Adipocyte (in vitro differentiated cells): ENCODE results near the gene TRAPPC2B.
"Not testable (repeated sequence)": the region's sequence is repeated elsewhere in the genome, so short reads cannot be mapped to it uniquely, and the experiment has no call there.

Experiments used
- DNase-seq: peaks from one replicate; pipeline ENCODE4 v3.0.0-alpha.2; 2015; ENCODE audit warnings: low read depth
- H3K27me3 ChIP-seq: replicated peaks from 2 replicates; pipeline ENCODE4 v1.7.0; 2013; ENCODE audit warnings: mild to moderate bottlenecking, low read length, moderate library complexity; ENCODE audit not compliant: control insufficient read depth, insufficient read depth
- H3K36me3 ChIP-seq: 2 replicates; pipeline ENCODE4 v1.7.0; 2013; ENCODE audit warnings: low read length, mild to moderate bottlenecking, moderate library complexity; ENCODE audit not compliant: control insufficient read depth, insufficient read depth, severe bottlenecking
- H3K4me1 ChIP-seq: 2 replicates; pipeline ENCODE4 v1.7.0; 2013; ENCODE audit warnings: mild to moderate bottlenecking, low read length, moderate library complexity; ENCODE audit not compliant: control insufficient read depth, insufficient read depth
- H3K4me3 ChIP-seq: 2 replicates; pipeline ENCODE4 v1.7.0; 2013; ENCODE audit warnings: mild to moderate bottlenecking, low read length, moderate library complexity
- H3K9ac ChIP-seq: 2 replicates; pipeline ENCODE4 v1.7.0; 2013; ENCODE audit warnings: mild to moderate bottlenecking, low read length, moderate library complexity
- H3K9me3 ChIP-seq: 2 replicates; pipeline ENCODE4 v1.7.0; 2013; ENCODE audit warnings: mild to moderate bottlenecking, low read length, moderate library complexity; ENCODE audit not compliant: control insufficient read depth

The TRAPPC2B gene

GRCh38 chr19:57374647-57375046 is 11.3 kb downstream of the TRAPPC2B start:
- DNase-seq, H3K4me3 ChIP-seq, H3K4me1 ChIP-seq, H3K9ac ChIP-seq, H3K27me3 ChIP-seq: not testable (repeated sequence)
- H3K36me3 ChIP-seq, result peaks cover 81% of the 10 kb centered on the region
- peaks cover 35% of the 10 kb centered on the region for H3K9me3 ChIP-seq

- Histone ChIP-seq H3K4me3 (no peak overlapping the region), H3K36me3 (peaks cover 79% of the 10 kb centered on the region), H3K4me1 (no peaks in the 10 kb centered on the region), H3K9me3 (peaks cover 35% of the 10 kb centered on the region), H3K9ac (no peak overlapping the region), H3K27me3 (no peaks in the 10 kb centered on the region)
- DNase-seq, result no peak
Measured at GRCh38 chr19:57376151-57376550, 12.8 kb downstream of the TRAPPC2B start.

DNA sequence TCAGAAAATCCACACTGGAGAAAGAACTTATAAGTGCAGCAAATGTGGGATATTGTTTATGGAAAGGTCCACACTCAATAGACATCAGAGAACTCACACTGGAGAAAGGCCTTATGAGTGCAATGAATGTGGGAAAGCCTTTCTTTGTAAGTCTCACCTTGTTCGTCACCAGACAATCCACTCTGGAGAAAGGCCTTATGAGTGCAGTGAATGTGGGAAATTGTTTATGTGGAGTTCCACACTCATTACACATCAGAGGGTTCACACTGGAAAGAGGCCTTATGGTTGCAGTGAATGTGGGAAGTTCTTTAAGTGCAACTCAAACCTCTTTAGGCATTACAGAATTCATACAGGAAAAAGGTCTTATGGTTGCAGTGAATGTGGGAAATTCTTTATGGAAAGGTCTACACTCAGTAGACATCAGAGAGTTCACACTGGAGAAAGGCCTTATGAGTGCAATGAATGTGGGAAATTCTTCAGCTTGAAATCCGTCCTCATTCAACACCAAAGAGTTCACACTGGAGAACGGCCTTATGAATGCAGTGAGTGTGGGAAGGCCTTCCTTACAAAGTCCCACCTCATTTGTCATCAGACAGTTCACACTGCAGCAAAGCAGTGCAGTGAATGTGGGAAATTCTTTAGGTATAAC is 14.3 kb downstream of the TRAPPC2B start:
- H3K9me3 ChIP-seq, result peaks cover 35% of the 10 kb centered on the region
- no peak overlapping the region for H3K9ac ChIP-seq
- no peaks in the 10 kb centered on the region for H3K4me1 ChIP-seq
- H3K4me3 ChIP-seq, result peak overlapping the region; percentile 45
- H3K27me3 ChIP-seq, result no peaks in the 10 kb centered on the region
- H3K36me3 ChIP-seq, result peaks cover 65% of the 10 kb centered on the region
- DNase-seq, result no peak

DNA sequence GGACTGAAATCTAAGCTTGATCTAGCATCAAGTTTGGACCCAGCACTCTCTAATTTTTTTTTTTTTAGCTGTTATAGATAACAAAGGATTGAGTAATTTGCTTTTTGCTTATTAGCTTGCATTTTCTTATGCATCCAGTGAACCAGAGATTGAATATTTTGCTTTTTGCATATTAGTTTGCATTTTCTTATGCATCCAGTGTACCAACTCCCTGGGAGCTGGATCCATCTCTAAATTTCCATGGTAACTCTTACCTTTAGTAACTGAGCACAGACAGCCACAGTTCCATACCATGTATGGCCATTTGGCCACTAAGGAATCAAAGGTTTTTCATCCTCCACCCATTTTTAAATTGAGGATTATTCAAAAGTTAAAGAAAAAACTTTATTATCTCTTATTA is 17.6 kb downstream of the TRAPPC2B start:
- Histone ChIP-seq H3K9me3 (peaks cover 34% of the 10 kb centered on the region), H3K4me3 (no peak overlapping the region), H3K27me3 (no peaks in the 10 kb centered on the region), H3K9ac (no peak overlapping the region), H3K4me1 (no peaks in the 10 kb centered on the region), H3K36me3 (peaks cover 32% of the 10 kb centered on the region)
- no peak for DNase-seq

- Histone ChIP-seq H3K4me3 (no peak overlapping the region), H3K9me3 (peaks cover 14% of the 10 kb centered on the region), H3K4me1 (no peaks in the 10 kb centered on the region), H3K27me3 (no peaks in the 10 kb centered on the region), H3K9ac (no peak overlapping the region), H3K36me3 (peaks cover 12% of the 10 kb centered on the region)
- DNase-seq, result no peak
Measured at GRCh38 chr19:57382806-57383488, 19.6 kb downstream of the TRAPPC2B start.

DNA sequence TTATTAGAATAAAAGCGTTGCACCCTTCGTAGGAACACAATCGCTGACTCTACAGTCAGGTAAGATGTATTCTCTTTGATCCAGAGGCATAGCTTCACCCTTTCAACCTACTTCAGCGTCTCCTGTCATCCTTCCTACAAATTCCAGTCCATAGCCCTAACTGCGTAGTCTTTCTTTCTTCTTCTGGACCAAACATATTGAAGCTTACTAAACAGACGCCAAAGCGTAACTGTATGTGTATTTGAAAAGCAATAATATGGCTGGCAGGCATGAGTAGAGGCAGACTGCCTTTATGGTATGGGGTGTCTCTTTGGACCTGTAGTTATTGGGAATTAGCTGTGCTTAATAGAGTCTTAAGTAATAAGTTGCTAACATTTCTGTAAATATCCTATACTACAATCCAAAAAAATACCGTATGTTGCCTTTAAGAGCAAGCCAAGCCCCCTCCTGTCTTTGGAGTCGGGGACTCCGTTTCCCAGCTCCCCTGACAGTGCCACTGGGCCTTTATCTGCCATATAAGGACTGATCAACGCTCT is 25.9 kb downstream of the TRAPPC2B start:
- DNase-seq, result no peak
- peaks cover 15% of the 10 kb centered on the region for H3K4me1 ChIP-seq
- no peaks in the 10 kb centered on the region for H3K9me3 ChIP-seq
- H3K27me3 ChIP-seq, result no peaks in the 10 kb centered on the region
- H3K4me3 ChIP-seq, result peak overlapping the region; percentile 98
- H3K9ac ChIP-seq, result peak overlapping the region; percentile 98
- H3K36me3 ChIP-seq, result no peaks in the 10 kb centered on the region

DNA sequence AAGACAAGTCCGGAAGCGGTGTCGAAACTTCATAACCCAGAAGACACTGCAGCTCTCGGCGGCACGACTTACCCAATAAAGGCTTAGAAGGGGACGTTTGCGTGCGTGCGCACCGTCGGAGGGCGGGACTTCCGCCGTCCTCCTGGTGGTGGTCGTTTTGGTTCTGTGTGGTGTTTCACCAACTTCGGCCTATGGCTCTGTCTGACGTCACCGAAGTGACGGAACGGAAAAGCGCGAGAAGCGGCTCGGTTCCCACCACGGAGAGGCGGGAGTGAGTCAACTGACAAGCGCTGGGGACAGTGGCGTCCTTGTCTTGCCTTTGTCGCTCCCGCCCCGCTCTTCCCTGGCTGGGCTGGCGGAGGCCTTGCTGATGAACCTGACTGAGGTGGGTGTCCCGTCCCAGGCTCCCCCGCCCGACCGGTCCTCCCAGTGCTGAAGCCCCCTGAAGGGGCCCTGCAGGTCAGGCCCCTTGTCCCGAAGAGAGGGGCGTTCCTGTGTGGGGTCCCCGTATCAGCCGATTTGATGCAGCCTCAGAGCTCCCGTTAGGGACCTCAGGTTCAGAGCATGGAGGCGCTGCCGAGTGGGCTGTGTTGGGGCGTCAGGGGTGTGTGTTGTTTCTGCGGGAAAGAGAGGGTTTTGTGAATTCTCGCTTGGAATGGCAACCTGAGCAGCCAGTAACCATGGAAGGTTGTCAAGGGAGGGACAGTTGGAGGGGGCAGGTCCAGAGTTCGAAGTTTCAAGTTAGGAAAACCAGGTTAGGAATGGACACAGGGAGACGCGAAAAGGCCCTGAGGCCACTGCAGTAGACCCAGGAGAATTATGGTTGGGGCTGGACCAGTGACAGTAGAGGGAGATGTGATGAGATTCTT is 26.6 kb downstream of the TRAPPC2B start, which contains the start of gene ZNF548:
Gene ZNF548, plus strand, starts transcription at position 125 of the 869 bp plus-strand sequence. Its CDS starts 246 bp downstream, at position 371.
- Histone ChIP-seq H3K27me3 (no peaks in the 10 kb centered on the region), H3K36me3 (no peaks in the 10 kb centered on the region), H3K9ac (peak within 1 kb of the TSS; percentile 98), H3K9me3 (no peaks in the 10 kb centered on the region), H3K4me3 (peak within 1 kb of the TSS; percentile 98), H3K4me1 (peaks cover 15% of the 10 kb centered on the region)
- DNase-seq, result peak; percentile 99

DNA sequence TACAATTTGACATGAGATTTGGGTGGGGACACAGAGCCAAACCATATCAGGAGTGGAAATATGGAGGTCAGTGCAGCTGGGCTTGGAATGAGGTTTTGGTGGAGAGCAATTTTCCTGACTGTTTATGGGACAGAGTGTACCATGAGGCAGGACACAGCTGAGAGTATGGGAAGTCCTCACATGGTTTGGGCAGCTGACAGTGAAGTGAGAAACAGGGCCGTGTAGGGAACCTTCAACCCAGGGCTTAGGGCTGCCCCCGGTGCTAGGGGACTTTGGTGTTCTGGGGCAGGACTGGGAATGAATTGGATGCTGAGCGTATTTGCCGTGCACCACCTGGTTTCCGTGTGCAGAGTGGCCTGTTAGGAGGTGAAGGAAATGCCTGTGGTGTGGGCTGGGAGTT is 32.4 kb downstream of the TRAPPC2B start:
- no peak overlapping the region for H3K4me3 ChIP-seq
- DNase-seq, result no peak
- H3K9ac ChIP-seq, result no peak overlapping the region
- H3K9me3 ChIP-seq, result peaks cover 20% of the 10 kb centered on the region
- H3K4me1 ChIP-seq, result peaks cover 7% of the 10 kb centered on the region
- H3K36me3 ChIP-seq, result peaks cover 42% of the 10 kb centered on the region
- H3K27me3 ChIP-seq, result no peaks in the 10 kb centered on the region

DNA sequence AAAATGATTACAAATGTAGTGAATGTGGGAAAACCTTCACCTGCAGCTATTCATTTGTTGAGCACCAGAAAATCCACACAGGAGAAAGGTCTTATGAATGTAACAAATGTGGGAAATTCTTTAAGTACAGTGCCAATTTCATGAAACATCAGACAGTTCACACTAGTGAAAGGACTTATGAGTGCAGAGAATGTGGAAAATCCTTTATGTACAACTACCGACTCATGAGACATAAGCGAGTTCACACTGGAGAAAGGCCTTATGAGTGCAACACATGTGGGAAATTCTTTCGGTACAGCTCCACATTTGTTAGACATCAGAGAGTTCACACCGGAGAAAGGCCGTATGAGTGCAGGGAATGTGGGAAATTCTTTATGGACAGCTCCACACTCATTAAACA is 35.5 kb downstream of the TRAPPC2B start:
- H3K9ac ChIP-seq, result no peak overlapping the region
- peaks cover 42% of the 10 kb centered on the region for H3K36me3 ChIP-seq
- no peaks in the 10 kb centered on the region for H3K4me1 ChIP-seq
- peaks cover 20% of the 10 kb centered on the region for H3K9me3 ChIP-seq
- H3K4me3 ChIP-seq, result no peak overlapping the region
- no peaks in the 10 kb centered on the region for H3K27me3 ChIP-seq
- no peak for DNase-seq

GRCh38 chr19:57403737-57404563 is 40.6 kb downstream of the TRAPPC2B start:
- H3K4me3 ChIP-seq, result no peak overlapping the region
- H3K27me3 ChIP-seq, result no peaks in the 10 kb centered on the region
- H3K9me3 ChIP-seq, result peaks cover 8% of the 10 kb centered on the region
- H3K36me3 ChIP-seq, result peaks cover 13% of the 10 kb centered on the region
- H3K9ac ChIP-seq, result no peak overlapping the region
- H3K4me1 ChIP-seq, result no peaks in the 10 kb centered on the region
- no peak for DNase-seq
